HCT116 (cell line): ENCODE results near the gene TMPRSS9. TPM values are rescaled to one million over a fixed set of nuclear protein-coding genes. Genes with fewer than 3 reads are reported as not detected.

ENCODE experiments used
- ATAC-seq: fragments of 200-7000 bp; cut with Tn5 transposase; 2 replicates; pipeline ENCODE4 v1.9.1; 2020; ENCODE audit warnings: mild to moderate bottlenecking, moderate library complexity
- BruUV-seq: library from RNA; stranded (reverse); fragments of 400-500 nt; replicated peaks from 2 replicates; lab custom pipeline; 2021; lab: Mats Ljungman, UMichigan
- CTCF ChIA-PET: fragments of 300-600 bp; sonication (Branson Sonifier 250); formaldehyde crosslinking; loops from one replicate; lab custom pipeline; 2021; ENCODE audit warnings: antibody characterized with exemption; lab: Charles Lee
- POLR2A ChIA-PET: fragments of 300-600, 350-600 bp; sonication (Branson Sonifier 250); formaldehyde crosslinking; loops from one replicate; lab custom pipeline; 2021; ENCODE audit warnings: antibody characterized with exemption; lab: Charles Lee
- RAD21 ChIA-PET, 2 experiments: fragments of 300-600 bp; sonication (Branson Sonifier 250); formaldehyde crosslinking; loops; one replicate each; lab custom pipeline; 2023; ENCODE audit warnings: low total read pairs in 2 of 2; ENCODE audit not compliant: uncharacterized antibody in 2 of 2, unreplicated experiment in 2 of 2, low non-redundant PET in 1 of 2; lab: Charles Lee
- DNase-seq: peaks from one replicate; pipeline ENCODE4 v3.0.0-alpha.2; 2010; ENCODE audit warnings: low read depth, low spot score
- H2AFZ ChIP-seq: fragments of 200-600 bp; shearing (Covaris generic), sonication (generic); 2 replicates; pipeline ENCODE4 v1.6.1; 2017; ENCODE audit warnings: low read depth, mixed run types, mixed read lengths, antibody characterized with exemption, low read length; ENCODE audit not compliant: poor library complexity, severe bottlenecking
- H3K27ac ChIP-seq: 2 replicates; pipeline ENCODE4 v1.5.1; 2012; ENCODE audit warnings: low read depth, low read length
- H3K27me3 ChIP-seq: fragments of 200-600 bp; sonication (generic); 2 replicates; pipeline ENCODE4 v1.6.1; 2016; ENCODE audit warnings: mixed run types, low read length, mixed read lengths; ENCODE audit not compliant: insufficient read depth
- H3K36me3 ChIP-seq, 2 experiments: fragments of 200-500 bp in 1 of 2; fragments of 200-600 bp in 1 of 2; sonication (Bioruptor generic) in 1 of 2; sonication (generic) in 1 of 2; 2 replicates each; pipeline versions ENCODE4 v1.5.1 to v1.6.1; 2014 to 2016; ENCODE audit warnings: low read length in 2 of 2, inconsistent platforms in 1 of 2, mixed read lengths in 1 of 2, mixed run types in 1 of 2; ENCODE audit not compliant: insufficient read depth in 2 of 2, control insufficient read depth in 1 of 2
- H3K4me1 ChIP-seq, 2 experiments: fragments of 200-600 bp in 1 of 2; sonication (generic) in 1 of 2; 2 replicates each; pipeline versions ENCODE4 v1.5.1 to v1.6.1; 2012 to 2017; ENCODE audit warnings: low read length in 2 of 2, inconsistent platforms in 1 of 2, mild to moderate bottlenecking in 1 of 2, mixed read lengths in 1 of 2, mixed run types in 1 of 2, moderate library complexity in 1 of 2; ENCODE audit not compliant: insufficient read depth in 2 of 2, control insufficient read depth in 1 of 2
- H3K4me2 ChIP-seq: fragments of 200-600 bp; sonication (generic); 2 replicates; pipeline ENCODE4 v1.6.1; 2017; ENCODE audit warnings: mixed run types, low read length, mixed read lengths
- H3K4me3 ChIP-seq, 2 experiments: fragments of 200-600 bp in 1 of 2; sonication (generic) in 1 of 2; replicated peaks in 1 of 2; 2 replicates each; pipeline ENCODE4 v1.5.1; 2011 to 2016; ENCODE audit warnings: low read length in 2 of 2, control low read depth in 1 of 2, low read depth in 1 of 2, mild to moderate bottlenecking in 1 of 2, mixed read lengths in 1 of 2, mixed run types in 1 of 2
- H3K79me2 ChIP-seq: fragments of 200-600 bp; sonication (generic); 2 replicates; pipeline ENCODE4 v1.6.1; 2017; ENCODE audit warnings: mild to moderate bottlenecking, mixed run types, low read length, moderate library complexity, mixed read lengths; ENCODE audit not compliant: insufficient read depth
- H3K9ac ChIP-seq: fragments of 200-600 bp; sonication (generic); 2 replicates; pipeline ENCODE4 v1.6.1; 2016; ENCODE audit warnings: low read length, mixed read lengths
- H3K9me2 ChIP-seq: fragments of 200-600 bp; sonication (generic), shearing (Covaris generic); 2 replicates; pipeline ENCODE4 v1.6.1; 2017; ENCODE audit warnings: mixed run types, mild to moderate bottlenecking, moderate library complexity; ENCODE audit not compliant: insufficient read depth
- H3K9me3 ChIP-seq, 2 experiments: fragments of 200-500 bp in 1 of 2; fragments of 200-600 bp in 1 of 2; sonication (Bioruptor generic) in 1 of 2; sonication (generic) in 1 of 2; 2 replicates each; pipeline ENCODE4 v1.6.1; 2014 to 2017; ENCODE audit warnings: low read length in 2 of 2, mixed read lengths in 2 of 2, inconsistent platforms in 1 of 2, low read depth in 1 of 2, mild to moderate bottlenecking in 1 of 2, mixed run types in 1 of 2, moderate library complexity in 1 of 2; ENCODE audit not compliant: control insufficient read depth in 1 of 2, insufficient read depth in 1 of 2
- H4K20me1 ChIP-seq: fragments of 200-600 bp; sonication (generic), shearing (Covaris generic); 2 replicates; pipeline ENCODE4 v1.6.1; 2017; ENCODE audit warnings: mixed run types, mild to moderate bottlenecking, moderate library complexity; ENCODE audit not compliant: insufficient read depth
- CEBPB ChIP-seq: IDR thresholded peaks from 2 replicates; pipeline ENCODE4 v1.6.1; 2012; ENCODE audit warnings: low read depth
- CTCF ChIP-seq, 3 experiments: fragments of 200-600 bp in 1 of 3; sonication (generic) in 1 of 3; IDR thresholded peaks in 2 of 3; conservative IDR thresholded peaks in 1 of 3; 2 replicates each; pipeline ENCODE4 v1.5.1; 2012 to 2017; ENCODE audit warnings: low read depth in 2 of 3, low read length in 2 of 3, antibody characterized with exemption in 1 of 3, borderline replicate concordance in 1 of 3, control low read depth in 1 of 3, mild to moderate bottlenecking in 1 of 3, mixed read lengths in 1 of 3, mixed run types in 1 of 3, moderate library complexity in 1 of 3; ENCODE audit not compliant: insufficient read depth in 1 of 3
- JUND ChIP-seq: IDR thresholded peaks from 2 replicates; pipeline ENCODE4 v1.6.1; 2012
- RAD21 ChIP-seq: IDR thresholded peaks from 2 replicates; pipeline ENCODE4 v1.6.1; 2012; ENCODE audit warnings: low read depth, mild to moderate bottlenecking
- TCF7L2 ChIP-seq: IDR thresholded peaks from 2 replicates; pipeline ENCODE4 v1.7.0; 2011; ENCODE audit warnings: borderline replicate concordance, inconsistent platforms; ENCODE audit not compliant: insufficient read depth, insufficient read length; ENCODE audit errors: extremely low read depth
- YY1 ChIP-seq: IDR thresholded peaks from 2 replicates; pipeline ENCODE4 v1.6.1; 2011; ENCODE audit warnings: low read length, low read depth, moderate library complexity, mild to moderate bottlenecking; ENCODE audit not compliant: insufficient replicate concordance; ENCODE audit errors: extremely low read depth
- ZFX ChIP-seq: fragments of 450-650 bp; IDR thresholded peaks from 2 replicates; pipeline ENCODE4 v1.6.1; 2017
- intact Hi-C: fragments of 100-400 bp; cut with micrococcal nuclease; formaldehyde crosslinking; loops from 2 replicates; pipeline ENCODE4 v1.10.0; 2022
- total RNA-seq: library from RNA; stranded (reverse); gene quantifications from one replicate; pipeline ENCODE4 v1.2.1, GENCODE V29; 2021; ENCODE audit not compliant: unreplicated experiment
- TF ChIP-seq, protein P1 (sequence below): IDR thresholded peaks from 2 replicates; pipeline ENCODE4 v1.6.1; 2012; ENCODE audit warnings: low read depth

The TMPRSS9 gene
- total RNA-seq, 1 experiment from 2014 or later, result not detected

GRCh38 chr19:2341244-2341751 is 18.8 kb upstream of the TMPRSS9 start (continued):
- TF ChIP-seq, protein P1, sequence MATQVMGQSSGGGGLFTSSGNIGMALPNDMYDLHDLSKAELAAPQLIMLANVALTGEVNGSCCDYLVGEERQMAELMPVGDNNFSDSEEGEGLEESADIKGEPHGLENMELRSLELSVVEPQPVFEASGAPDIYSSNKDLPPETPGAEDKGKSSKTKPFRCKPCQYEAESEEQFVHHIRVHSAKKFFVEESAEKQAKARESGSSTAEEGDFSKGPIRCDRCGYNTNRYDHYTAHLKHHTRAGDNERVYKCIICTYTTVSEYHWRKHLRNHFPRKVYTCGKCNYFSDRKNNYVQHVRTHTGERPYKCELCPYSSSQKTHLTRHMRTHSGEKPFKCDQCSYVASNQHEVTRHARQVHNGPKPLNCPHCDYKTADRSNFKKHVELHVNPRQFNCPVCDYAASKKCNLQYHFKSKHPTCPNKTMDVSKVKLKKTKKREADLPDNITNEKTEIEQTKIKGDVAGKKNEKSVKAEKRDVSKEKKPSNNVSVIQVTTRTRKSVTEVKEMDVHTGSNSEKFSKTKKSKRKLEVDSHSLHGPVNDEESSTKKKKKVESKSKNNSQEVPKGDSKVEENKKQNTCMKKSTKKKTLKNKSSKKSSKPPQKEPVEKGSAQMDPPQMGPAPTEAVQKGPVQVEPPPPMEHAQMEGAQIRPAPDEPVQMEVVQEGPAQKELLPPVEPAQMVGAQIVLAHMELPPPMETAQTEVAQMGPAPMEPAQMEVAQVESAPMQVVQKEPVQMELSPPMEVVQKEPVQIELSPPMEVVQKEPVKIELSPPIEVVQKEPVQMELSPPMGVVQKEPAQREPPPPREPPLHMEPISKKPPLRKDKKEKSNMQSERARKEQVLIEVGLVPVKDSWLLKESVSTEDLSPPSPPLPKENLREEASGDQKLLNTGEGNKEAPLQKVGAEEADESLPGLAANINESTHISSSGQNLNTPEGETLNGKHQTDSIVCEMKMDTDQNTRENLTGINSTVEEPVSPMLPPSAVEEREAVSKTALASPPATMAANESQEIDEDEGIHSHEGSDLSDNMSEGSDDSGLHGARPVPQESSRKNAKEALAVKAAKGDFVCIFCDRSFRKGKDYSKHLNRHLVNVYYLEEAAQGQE, result no peak
- no peak for TF ChIP-seq JUND
- no peak for TF ChIP-seq CEBPB
- TF ChIP-seq ZFX, result no peak

GRCh38 chr19:2341982-2342381 is 18.1 kb upstream of the TMPRSS9 start:
- H3K27me3 ChIP-seq, result no peaks in the 10 kb centered on the region
- H3K9ac ChIP-seq, result no peak overlapping the region
- no peak overlapping the region for H3K4me3 ChIP-seq
- ATAC-seq, result no peak
- no peak overlapping the region for H3K4me2 ChIP-seq
- H2AFZ ChIP-seq, result no peak overlapping the region
- H3K79me2 ChIP-seq, result peaks cover 5% of the 10 kb centered on the region; the same call in 1 of the 2 replicates
- ChIA-PET RAD21 (no interaction called here), POLR2A (no interaction called here)
- peaks cover 5 to 8% of the 10 kb centered on the region in 2 experiments; a peak in 3 of 4 replicates for H3K4me1 ChIP-seq
- intact Hi-C loops, result no loop called here
- H4K20me1 ChIP-seq, result no peaks in the 10 kb centered on the region
- BruUV-seq, result no TSS peak
- H3K27ac ChIP-seq, result no peak overlapping the region
- H3K9me3 ChIP-seq, result no peaks in the 10 kb centered on the region
- TF ChIP-seq CTCF (IDR thresholded peaks at IDR 0.05 in 2 of 3, conservative IDR thresholded peaks at IDR 0.05 in 1 of 3; ENCODE audit: borderline replicate concordance in 1 of 3, insufficient read depth in 1 of 3, low read depth in 2 of 3, low read length in 2 of 3) (no peak), YY1 (no peak), TCF7L2 (no peak), RAD21 (no peak)
- TF ChIP-seq, all 23 proteins: peak for 0
- no peaks in the 10 kb centered on the region for H3K36me3 ChIP-seq
- no peaks in the 10 kb centered on the region for H3K9me2 ChIP-seq
- CTCF ChIA-PET, result no interaction called here
- DNase-seq, result no peak
